AG09309 (cell line): Measurements from ENCODE around the gene FN3KRP.

Source experiments
- DNase-seq: peaks from one replicate; pipeline ENCODE4 v3.0.0-alpha.2; 2010; ENCODE audit warnings: low read depth
- H3K4me3 ChIP-seq: 2 replicates; pipeline ENCODE4 v1.5.1; 2011; ENCODE audit warnings: mild to moderate bottlenecking, low read depth, low read length, moderate library complexity; ENCODE audit not compliant: control insufficient read depth
- CTCF ChIP-seq: IDR thresholded peaks from 2 replicates; pipeline ENCODE4 v1.5.1; 2011; ENCODE audit warnings: mild to moderate bottlenecking, low read depth, low read length, inconsistent platforms; ENCODE audit not compliant: insufficient read depth, control insufficient read depth; ENCODE audit errors: missing control alignments

FN3KRP gene

GRCh38 chr17:82702231-82702927 is 14.1 kb upstream of the FN3KRP start:
- H3K4me3 ChIP-seq: no peak overlapping the region
- no peak for TF ChIP-seq CTCF
- DNase-seq: no peak

- TF ChIP-seq CTCF: no peak
- no peak overlapping the region for H3K4me3 ChIP-seq
- no peak for DNase-seq
These were observed 13.3 kb upstream of the FN3KRP start for GRCh38 chr17:82703036-82703745.

GRCh38 chr17:82703935-82704865 is 12.3 kb upstream of the FN3KRP start:
- DNase-seq: no peak
- no peak for TF ChIP-seq CTCF
- no peak overlapping the region for H3K4me3 ChIP-seq

- no peak for TF ChIP-seq CTCF
- no peak overlapping the region for H3K4me3 ChIP-seq
- DNase-seq: no peak
These were observed 11.6 kb upstream of the FN3KRP start for GRCh38 chr17:82704886-82705285.

GRCh38 chr17:82705756-82706155 is 10.8 kb upstream of the FN3KRP start:
- DNase-seq: no peak
- H3K4me3 ChIP-seq: no peak overlapping the region
- no peak for TF ChIP-seq CTCF

- H3K4me3 ChIP-seq: no peak overlapping the region
- TF ChIP-seq CTCF: no peak
- no peak for DNase-seq
These were observed 7.4 kb upstream of the FN3KRP start for GRCh38 chr17:82709024-82709675.
